ENCODE measurements around the gene ZIC1.

ZIC1 gene

DNA sequence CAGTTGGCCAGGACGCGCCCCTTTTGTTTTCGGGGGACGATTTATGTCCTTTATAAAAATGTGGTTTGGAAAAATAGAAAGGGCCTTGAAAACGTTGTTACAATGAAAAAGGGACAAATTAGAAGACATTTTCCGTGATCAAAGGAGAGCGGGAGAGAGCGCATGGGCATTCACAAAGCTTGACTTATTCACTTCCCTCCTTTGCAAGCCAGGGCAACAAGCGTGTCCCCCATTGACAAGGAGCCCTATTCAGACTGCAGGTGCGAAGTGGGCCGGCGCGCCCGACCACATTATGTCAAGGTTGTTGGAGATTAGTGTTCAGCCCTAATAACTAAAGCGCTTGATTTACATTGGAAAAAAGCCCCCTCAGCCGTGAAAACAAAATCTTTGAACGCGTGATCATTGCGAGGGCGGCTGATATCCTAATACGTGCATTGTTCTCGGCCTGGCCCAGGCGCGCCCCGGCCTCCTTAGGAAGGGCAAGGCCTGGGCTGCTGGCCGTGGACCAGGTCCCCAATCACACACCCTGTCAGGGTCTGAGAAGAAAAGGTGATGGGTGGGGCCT lies 28.7 kb upstream of the ZIC1 start:
- no peak for DNase-seq (ENCODE audit: low read depth in 2 of 2)

- no peak for DNase-seq (ENCODE audit: low read depth in 2 of 2)
Observed at GRCh38 chr3:147380977-147381376, 28.2 kb upstream of the ZIC1 start.

- no peak for DNase-seq (ENCODE audit: low read depth in 2 of 2)
Observed at GRCh38 chr3:147381596-147381995, 27.6 kb upstream of the ZIC1 start.

DNA sequence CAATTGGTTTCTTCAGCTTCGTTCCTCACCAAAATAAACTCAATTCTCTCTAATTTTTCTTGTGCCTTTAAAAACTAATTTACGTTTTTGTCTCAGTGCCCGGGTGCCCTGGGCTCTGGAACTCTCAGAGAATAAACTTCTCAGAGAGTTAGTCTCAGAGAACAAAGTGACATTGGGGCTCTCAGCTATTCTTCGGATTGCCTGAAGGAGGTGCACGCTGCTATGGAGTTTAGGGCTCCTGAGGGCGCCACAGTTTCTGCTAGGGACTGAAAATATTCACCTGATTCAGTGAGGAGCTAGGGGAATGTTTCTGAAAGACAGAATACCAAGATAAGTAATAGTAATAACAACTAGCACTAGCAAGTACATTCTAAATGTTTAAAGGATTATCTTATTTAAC lies 25.5 kb upstream of the ZIC1 start:
- no peak for DNase-seq (ENCODE audit: low read depth in 2 of 2)

DNA sequence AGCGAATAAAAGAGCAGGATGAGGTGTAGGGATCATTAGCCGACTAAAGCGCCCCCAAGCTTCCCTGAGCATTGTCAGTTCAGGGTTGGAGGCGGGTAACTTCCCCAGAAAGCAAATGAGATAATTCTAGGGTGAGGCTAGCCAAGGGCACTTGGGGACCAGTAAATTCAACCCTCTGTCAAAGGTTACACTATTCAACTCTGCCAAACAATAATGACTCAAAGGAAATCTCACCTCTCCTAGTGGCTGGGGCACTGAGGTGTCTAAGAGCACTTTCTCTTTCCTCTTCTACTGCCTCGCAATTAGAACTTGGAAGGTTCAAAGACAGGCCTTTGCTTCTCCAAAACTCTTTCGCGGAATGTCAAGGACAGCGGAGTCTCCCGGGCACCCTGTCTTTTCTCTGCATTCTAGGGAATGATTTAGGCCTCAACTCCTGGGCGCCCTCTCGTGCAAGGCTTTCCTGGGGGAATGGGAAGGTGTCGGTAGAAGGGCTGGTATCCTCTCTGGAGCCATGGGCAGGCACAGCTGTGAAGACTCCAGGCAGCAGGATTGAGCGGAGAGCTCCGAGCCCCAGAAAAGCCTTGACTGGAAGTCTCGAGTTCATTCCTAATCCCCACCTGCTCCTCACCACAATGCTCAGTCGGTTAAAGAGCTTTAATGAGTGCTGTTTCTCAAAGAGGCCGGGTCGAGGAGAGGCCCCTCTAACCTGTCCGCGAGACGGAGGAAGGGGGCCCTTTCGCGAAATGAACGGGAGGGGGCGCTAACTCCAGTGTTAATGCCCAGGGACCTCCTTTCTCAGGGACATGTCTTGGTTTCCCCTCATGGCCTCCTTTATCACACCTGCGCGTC lies 24.7 kb upstream of the ZIC1 start:
- DNase-seq (ENCODE audit: low read depth in 2 of 2), result no peak

- no peak for DNase-seq (ENCODE audit: low read depth in 2 of 2)
Observed at GRCh38 chr3:147385059-147386012, 23.8 kb upstream of the ZIC1 start.

GRCh38 chr3:147387291-147387884 lies 21.8 kb upstream of the ZIC1 start:
- DNase-seq (ENCODE audit: low read depth in 2 of 2), result no peak

DNA sequence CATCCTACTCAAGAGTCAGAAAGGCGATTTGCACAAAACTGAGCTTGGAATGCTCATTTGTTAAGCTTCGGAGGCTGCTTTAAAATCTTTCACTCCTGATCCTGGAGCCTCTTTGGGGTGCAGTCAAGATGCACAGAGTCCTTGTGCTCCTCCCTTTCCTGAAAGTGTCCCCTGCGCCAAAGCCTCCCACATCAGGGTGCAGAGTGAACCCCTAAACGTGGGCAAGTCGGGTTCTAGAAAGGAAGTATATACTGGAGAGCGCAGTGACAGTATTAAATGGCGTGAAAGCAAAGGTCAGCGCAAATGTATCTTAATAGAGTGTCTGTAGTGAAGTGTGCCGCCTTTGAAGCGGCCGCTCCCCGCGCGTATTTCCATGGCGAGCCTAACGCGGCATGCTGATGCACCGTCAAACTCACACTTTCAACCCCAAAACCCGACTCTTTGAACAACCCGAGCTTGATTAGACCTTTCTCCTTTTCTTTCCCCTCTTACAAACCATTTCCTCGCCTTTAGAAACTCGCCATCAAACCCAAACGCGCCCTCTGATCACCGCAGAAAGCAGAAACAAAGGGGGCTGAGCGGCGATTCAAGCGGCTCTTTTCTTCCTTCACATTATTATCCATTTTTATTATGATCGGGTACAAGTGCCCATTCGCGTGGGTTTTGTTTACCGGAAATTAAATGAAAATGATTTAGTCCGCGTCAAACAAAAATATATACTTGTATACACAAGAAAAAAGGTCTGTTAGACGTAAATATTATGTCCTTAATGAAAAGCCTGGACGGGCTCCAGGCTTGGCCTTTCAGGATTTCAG lies 21.1 kb upstream of the ZIC1 start:
- no peak for DNase-seq (ENCODE audit: low read depth in 2 of 2)

- no peak for DNase-seq (ENCODE audit: low read depth in 2 of 2)
Observed at GRCh38 chr3:147388700-147389580, 20.2 kb upstream of the ZIC1 start.

- DNase-seq (ENCODE audit: low read depth in 2 of 2), result no peak
Observed at GRCh38 chr3:147389717-147390116, 19.4 kb upstream of the ZIC1 start.

GRCh38 chr3:147390589-147391569 lies 18.3 kb upstream of the ZIC1 start:
- DNase-seq (ENCODE audit: low read depth in 2 of 2), result no peak

GRCh38 chr3:147391781-147392624 lies 17.2 kb upstream of the ZIC1 start:
- no peak for DNase-seq (ENCODE audit: low read depth in 2 of 2)

GRCh38 chr3:147392625-147392946 lies 16.6 kb upstream of the ZIC1 start:
- DNase-seq (ENCODE audit: low read depth in 2 of 2), result no peak

- DNase-seq (ENCODE audit: low read depth in 2 of 2), result no peak
Observed at GRCh38 chr3:147393261-147393942, 15.8 kb upstream of the ZIC1 start.

GRCh38 chr3:147393943-147394883 lies 15.0 kb upstream of the ZIC1 start:
- DNase-seq (ENCODE audit: low read depth in 2 of 2), result no peak

DNA sequence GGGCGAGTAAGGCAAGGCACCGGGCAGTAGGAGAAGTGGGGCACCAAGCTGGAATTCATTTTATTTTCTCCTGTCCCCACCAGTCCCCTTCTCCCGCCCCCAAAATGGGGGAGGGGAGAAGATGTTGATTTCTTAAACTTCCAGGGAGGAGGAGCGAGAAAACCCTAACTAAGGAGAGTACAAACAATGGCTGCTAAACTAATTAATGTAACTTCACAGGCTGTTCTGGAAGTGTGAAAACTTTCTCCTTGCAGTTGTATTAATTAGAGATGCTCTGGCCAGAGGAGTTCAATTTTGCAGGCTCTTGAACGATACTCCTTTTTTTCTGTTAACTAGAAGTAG lies 14.3 kb upstream of the ZIC1 start:
- no peak for DNase-seq (ENCODE audit: low read depth in 2 of 2)

Measured in stimulated activated CD8-positive, alpha-beta memory T cell treated with anti-CD3 and anti-CD28 coated beads, Interleukin-2, amount 100 ng/mL, for 48 hours (primary cell).